HG02610 (cell line): ENCODE measurements around the gene CAMK2G.
A peak's percentile ranks its signal among the peaks of the same experiment; 100 is the strongest.

Experiments used
- ATAC-seq: cut with Tn5 transposase; IDR thresholded peaks from one replicate; pipeline ENCODE4 v1.9.1; 2021; ENCODE audit warnings: mild to moderate bottlenecking, moderate library complexity; ENCODE audit not compliant: unreplicated experiment

CAMK2G gene

DNA sequence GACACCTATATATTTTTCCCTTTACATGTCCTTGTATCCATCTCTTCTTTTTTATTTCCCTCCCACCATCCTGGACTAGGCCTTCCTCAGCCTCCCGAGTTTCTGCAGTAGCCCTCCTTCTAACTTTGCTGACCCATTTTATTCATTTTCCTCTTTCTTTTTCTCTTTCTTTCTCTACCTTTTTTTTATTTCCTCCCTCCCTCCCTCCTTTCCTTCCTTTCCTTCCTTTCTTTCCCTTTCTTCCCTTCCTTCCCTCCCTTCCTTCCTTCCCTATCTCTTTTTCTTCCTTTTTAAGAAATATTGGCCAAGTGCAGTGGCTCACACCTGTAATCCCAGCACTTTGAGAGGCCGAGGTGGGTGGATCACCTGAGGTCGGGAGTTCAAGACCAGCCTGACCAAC is 9.7 kb upstream of the CAMK2G start:
- no peak for ATAC-seq

DNA sequence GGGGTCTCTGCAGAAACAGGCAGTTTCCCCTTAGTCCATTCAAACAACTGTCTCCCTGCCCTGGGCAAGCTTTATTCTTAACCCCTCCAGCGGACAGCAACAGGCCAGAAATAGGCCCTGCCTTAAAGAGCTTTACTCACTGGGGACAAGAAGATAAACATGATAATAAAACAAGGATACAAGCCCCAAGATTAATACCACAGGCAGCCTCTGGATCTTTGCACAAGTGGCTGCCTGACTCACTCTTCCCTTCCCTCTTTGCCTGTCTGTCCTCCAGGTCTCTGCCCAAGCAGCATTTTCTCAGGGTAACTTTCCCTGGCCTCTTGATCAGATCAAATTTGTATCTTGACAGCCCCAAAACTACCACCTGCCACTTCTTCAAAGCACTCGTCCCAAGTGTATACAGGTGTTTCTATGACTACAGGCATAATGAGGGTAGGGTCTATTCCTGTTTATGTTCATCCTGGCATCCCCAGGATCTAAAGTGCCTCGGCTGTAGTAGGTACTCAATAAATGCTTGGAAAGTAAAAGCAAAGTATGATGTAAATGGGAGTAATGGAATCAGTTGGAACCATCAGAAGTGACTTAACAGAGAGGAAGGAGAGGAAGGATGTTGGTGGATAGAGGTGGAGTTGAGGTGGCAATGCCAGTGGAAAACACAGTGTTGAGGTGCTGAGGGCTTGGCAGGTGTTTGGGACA is 7.0 kb upstream of the CAMK2G start:
- no peak for ATAC-seq

DNA sequence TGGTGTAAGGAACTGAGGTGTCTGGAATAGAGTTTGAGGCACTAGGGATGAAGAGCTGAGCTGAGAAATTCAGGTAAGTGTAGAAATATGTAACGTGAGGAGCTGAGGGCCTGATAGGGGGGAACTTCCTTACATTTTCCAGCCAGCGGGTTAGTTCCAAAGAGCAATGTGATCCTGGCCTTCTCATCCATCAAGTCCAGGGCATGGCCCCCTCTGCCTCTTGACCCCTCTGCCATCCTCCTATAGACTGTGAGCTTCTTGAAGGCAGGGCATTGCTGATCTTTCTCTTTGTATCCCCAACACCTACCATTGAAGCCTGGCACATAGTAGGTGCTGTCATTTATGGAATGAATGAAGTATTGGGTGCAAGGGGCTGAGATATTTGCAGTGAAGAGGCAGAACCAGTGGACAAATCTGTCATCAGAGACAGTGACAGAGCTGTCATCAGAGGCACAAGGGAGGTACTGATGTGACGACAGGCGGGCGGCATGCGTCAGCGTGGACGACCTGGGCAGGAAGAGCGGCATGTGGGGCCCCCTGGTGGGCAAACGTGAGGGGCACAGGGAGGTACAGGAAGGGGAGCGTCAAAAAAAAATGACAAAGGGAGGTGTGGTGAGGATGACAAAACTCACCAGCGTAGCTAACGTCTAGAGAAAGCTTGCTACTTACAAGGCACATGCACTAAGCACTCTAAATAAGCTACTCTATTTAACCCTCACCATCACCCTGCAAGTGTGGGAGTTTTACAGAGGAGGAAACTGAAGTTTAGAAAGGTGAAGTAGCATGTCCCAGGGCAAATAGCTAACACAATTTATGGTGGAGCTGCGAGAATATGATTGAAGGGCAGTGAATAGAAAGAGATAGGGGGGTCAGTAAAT is 5.2 kb upstream of the CAMK2G start:
- ATAC-seq, result peak; percentile 79

DNA sequence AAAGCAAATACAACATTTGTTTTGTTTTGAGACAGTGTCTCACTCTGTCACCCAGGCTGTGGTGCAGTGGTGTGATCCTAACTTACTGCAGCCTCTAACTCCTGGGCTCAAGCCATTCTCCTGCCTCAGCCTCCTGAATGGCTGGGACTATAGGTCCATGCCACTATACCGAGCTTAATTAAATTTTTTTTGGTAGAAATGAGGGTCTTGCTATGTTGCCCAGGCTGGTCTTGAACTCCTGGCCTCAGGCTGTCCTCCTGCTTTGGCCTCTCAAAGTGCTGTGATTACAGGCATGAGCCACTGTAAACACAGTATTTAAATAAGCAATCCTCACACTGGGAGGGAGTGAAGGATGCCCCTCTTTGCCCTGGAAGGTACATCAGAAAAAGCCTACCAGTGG is 4.0 kb upstream of the CAMK2G start:
- ATAC-seq, result no peak

DNA sequence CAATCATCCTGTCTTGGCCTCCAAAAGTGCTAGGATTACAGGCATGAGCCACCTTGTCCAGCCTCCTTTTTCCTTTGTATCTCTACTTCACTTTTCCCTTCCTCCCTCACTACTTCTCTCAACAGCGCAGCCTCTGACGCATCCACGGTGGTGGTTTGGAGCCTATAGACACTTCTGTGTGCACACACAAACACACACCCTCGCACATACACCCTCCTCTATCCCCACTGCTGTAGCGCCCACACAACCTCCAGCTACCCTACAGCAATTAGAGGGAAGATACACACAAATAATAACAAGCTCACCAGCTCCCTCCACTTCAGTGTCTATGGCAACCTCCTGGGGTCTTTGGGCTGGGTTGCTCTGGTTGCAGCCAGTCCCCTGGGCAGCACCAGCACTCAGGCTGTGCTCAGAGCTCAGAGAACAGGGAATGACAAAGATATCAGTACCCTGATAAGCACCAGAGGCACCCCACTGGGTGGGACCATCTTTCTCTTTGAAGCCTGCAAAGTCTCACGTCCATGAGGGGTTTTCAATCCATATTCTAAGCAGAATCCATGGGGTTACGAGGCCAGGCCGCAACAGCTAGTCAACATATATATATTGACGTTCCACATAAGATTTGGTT is 3.3 kb upstream of the CAMK2G start:
- ATAC-seq, result no peak

DNA sequence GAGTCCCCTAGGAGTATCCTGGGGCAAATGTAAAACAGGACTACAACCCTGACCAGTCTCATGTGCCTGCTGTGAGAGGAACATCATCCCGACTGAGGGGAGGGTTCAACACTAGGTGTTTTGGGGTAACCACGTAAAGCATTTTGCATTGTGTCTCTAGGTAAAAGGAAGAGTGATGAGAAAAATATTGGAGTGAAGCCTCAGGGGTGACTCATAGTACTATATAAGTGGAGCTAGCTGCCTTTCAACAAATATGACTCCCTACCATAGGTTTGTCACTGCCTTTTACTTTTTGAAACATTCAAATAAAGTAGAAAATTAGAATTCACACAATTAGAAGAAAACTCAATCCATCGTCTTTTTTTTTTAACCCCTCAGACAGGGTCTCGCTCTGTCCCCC is 2.6 kb upstream of the CAMK2G start:
- no peak for ATAC-seq

DNA sequence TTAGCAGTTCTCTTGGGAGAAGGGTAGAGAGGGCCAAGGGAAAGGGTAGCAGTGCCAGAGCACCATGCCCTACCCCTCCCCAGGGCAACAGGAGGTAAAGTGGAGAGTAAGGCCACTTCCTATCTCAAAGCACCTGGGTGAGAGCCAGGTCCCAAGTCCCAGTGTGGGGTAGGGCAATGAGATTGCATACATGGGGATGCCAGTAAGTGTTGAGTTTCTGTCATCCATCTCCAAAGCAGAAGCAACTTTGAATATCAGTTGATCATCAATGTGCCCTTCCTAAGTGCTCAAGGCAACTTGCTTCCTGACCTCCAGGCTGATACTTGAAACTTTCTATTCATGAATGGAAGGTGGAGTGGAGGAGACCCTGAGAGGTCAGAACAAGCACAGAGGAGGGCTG is 2.2 kb upstream of the CAMK2G start:
- ATAC-seq, result no peak

DNA sequence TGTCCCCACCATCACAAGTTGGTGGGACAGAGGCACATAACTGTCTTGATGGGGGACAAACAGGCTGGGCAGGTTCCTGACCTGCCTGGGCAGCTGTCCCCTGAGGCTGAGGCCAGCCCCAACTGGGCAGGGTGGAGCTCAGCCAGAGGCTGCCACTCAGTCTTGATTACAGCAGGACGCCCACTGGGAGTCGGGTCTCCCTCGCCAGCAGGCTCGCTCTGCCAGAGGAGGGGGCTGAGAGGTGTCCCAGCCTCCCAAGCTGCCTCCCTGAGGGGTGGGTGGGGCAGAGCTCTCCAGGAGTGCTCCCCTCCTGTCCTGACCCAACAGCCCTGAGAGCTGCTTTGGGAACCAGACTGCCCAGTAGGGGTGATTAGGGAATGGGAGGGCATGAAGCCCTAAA is 1.8 kb upstream of the CAMK2G start:
- ATAC-seq, result no peak

DNA sequence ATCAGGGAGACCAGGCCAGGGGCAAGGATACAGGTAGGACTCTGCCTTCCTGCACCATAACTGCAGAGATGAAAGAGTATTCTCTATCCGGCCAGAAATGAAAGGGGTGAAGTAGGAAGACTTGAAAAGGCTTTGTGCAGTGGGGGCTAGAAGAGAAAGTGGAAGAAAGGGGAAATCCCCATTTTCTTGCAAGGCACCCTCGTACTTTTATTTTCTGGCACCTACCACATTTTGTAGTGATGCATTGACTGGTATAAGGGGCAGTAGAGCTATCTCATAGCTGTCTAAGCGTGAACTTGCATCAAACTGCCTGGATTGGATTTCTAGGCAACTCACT is 752 bp upstream of the CAMK2G start:
- peak; percentile 22 for ATAC-seq

DNA sequence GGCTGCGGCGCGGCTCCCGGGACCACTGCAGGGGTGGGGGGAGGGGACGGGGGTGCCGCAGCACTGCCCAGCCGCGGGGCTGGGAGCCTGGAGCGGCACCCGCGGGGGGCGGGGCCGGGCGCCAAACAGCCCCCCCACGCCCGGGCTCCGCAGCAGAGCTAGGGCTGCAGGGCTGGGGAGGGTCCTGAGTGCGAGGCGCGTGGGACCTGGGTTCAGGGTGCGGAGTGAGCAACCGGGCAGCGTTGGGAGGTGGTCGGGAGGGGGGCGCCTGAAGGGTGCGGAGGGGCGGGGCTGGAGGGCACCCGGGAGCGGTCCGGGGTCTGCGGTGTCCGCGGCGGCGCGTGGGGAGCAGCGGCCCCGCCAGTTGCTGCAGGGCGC is 528 bp downstream of the CAMK2G start:
- ATAC-seq, result no peak

DNA sequence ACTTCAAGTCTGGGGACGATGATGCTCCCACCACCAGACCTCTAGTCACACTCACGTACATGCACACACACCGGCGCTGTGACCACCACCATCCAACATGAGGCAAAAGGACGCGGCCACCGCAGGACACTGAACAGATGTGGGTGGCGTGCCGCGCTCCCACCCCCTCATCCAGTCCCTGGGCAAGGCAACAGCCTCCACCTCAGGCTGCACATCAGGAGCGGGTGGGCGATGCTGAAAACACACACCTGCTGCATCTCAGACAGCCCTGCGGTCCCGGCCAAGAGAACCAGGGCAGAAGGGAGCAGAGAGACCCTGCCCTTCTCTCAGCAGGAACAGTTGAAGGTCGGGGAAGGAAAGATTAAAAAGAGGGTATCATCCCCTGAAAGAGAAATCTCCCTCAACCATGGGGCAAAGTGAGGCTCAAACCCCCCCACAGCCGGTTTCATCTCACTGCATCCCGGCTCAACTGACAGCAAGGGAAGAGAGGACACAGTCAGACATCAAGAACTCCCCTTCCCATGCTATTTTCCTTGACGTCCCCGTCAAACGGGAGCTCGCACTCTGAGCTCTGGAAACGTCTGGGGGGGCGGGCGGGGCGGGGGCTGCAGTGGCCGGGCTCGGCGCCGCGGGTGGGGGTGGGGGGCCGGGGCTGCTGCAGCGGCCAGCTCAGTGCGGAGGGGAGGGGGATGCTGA is 1.1 kb downstream of the CAMK2G start:
- ATAC-seq, result no peak

DNA sequence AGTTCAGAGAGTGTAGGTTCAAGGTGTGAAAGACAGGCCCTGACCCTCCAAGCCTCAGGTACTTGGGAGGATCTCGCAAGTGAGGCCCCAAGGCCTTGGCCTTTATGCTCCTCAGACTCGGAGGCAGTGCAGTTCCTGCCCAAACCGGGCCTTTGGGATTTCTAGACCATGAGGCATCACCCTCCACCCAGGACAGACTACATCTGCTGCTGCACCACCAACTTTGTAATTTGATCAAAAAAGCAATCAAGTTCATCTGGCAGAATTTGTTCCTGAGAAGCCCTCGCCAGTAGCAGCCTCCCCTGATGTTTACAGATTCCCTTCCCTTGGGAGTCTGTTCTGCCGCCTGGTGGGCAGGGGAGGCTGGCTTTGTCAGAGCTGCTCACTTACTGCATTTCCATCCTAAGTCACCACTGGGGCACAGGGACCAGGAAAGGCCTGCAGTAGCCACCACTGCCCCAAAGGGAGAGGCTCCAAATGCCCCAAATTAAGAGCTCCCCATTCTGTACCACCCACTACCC is 2.1 kb downstream of the CAMK2G start:
- no peak for ATAC-seq

DNA sequence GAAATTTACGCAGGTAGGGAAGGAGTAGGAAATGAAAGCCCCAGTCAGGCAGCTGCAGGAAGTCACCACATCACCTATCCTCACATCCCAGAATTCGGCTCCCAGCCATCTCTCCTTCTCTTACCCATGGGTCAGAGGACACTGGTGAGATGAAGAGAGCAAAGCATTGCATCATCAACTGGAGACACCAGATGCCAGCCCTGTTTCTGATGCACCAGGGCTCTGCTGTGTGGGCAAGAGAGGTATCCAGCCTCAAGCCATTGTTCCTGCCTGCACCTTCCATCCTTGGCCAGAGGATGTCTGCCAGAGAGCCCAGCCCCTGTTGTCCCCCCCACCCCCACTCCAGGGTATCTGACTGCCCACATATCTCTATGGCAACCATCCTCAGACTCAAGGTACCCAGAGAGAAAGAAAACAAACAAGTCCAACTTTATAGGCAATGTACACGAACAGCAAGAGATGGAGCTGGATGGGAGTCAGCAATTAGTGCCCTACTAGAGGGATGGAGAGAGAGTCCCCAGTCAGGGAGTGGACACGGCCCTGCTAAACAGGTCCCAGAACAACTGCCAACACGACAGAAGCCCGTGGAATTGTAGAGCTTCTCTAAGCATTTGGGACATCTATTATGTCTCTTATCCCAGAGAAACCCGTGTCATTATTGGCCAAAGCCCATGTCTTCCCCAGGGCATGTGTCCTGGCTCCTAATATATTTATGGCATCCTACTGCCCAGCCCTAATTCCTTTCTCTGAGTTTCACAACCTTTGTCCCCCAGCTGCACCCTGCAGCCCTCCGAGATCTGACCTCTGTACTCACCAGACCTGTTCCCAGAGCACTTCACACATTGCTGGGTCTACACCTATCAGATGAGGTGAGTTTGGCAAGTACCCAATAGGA is 2.8 kb downstream of the CAMK2G start:
- no peak for ATAC-seq

DNA sequence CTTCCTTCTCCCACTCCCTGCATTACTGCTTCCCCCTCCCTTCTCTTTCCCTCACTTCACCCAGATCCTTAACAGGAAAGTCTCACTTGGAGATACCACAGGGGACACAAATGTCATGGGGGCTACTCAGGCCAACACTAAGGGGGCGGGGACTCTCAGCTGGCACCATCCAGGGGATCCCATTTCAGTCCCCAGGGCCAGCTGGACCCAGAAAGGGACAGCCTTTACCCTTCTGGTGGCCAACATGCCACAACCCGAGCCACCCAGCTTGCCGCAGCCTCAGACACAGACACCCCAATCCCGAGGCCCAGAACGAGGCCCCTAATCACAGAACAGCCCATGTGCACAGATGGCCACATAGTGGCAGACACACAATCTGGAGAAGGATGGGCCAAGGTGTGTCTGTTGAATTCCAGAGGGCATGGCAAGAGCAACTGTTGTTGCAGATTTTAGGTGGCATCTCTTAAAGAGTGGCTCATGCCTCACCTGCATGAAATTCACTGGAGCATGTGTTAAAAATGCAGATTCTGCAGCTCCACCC is 5.6 kb downstream of the CAMK2G start:
- ATAC-seq, result no peak

DNA sequence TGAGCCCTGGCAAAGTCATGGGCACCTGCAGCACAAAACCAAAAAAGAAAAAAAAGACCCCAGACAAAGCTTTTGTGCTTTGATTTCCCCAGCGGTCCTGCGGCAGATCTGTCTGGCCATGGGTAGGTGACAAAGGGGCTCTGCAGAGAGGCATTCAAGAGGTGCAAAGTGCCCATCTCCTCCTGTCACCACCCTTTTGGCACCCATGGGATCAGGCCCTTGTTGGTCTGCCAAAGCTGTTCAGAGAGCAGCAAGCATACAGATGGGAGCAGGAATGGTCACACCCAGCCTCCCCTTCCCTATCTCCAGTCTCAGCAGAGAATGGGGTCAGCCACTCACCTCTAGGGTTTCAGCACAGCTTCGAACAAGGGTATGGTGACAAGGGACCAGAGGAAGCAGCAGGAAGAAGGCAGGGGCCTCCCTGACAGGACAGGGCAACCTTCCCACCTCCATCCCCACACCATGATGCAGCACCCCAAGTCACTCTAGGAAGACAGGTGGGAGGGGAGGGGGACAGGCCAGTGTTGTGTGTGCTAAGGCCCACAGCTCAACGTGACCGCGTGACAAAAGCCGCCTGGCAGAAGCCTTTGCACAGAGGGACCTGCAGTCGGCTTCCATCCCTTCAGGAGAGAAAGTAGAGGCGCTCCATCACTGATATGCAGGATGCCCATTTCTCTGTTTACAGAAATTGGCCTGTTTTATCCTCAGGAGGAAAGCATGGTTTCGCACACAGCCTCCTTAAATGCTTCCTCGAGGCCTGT is 6.3 kb downstream of the CAMK2G start:
- no peak for ATAC-seq

DNA sequence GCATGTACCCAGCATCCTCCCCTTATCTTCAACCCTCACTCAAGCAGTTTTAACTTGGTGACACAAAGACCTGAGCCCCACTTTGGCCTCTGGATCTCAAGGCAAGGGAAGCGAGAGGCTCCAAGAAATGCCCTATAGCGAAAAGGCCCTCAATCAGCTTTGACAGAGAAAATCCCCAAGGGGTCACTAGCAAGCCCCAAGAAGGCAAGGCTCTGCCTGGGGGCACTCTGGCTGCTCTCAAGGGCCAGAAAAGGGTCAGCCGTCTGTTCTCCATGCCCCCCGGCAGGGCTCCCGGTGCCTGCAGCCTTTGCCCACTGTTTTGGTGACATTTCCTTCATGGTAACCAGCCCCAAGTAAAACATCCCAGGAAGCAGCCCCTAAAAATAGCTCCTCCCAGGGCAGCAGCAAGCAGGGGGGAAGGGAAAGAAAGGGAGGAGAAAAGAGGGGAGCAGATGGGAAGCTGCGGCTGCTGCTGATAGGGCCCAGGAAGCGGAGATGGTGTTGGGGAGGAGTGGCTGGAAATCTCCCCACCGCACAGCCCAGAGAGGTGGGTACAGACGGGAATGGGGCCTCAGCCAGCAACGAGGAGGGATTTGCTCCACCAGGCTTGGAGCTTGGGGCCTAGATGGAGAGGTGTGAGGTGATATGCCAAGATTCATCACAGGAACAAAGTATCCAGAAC is 7.1 kb downstream of the CAMK2G start:
- ATAC-seq, result no peak

DNA sequence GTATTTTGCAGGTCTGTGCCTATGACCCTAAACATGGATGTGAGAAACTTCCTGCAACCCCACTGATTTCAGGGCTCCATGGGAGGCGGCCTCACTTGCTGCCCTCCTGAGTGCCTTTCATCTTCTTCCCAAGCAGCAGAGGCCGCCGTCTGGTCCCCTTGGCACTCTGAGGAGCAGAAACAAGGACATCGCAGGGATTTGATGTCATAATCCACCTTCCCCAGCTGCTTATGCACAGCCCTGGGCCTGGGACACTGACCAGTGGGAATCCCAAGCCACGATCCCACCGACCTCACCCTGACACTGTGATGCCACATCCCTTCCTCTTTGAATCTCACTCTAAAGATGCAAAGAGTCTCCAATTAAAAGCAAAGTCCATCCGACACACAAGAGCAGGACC is 7.7 kb downstream of the CAMK2G start:
- ATAC-seq, result no peak
